ENCODE measurements around the gene MORN1. TPM values are rescaled to one million over a fixed set of nuclear protein-coding genes. Genes with fewer than 3 reads are reported as not detected.

The MORN1 gene
- total and polyA plus RNA-seq, 2 experiments from 2014 or later: 4.8 to 11.1 TPM

DNA sequence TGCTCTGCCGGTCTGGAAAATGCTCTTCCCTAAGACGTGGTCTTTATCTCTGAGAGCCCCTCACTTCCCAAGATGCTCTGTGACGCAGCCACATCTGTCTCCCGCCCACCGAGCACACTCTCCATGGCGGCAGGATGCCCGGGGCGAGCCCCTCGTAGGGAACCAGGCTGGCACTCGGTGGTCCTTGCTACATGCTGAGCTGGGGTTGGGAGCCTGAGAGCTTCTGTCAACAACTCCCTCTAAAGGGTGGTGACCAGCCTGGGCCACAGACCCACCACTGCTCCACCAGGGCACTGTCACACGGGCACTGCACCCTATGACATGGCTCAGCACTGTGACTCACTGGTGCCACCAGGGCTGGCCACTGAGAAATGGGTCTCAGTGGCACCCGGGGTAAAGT, 18.4 kb upstream of the MORN1 start (continued):
- TF ChIP-seq ZNF462 (CRISPR knock-in tag; IDR thresholded peaks at IDR 0.05) (no peak), ZNF114 (CRISPR knock-in tag; IDR thresholded peaks at IDR 0.05) (no peak), POLR2AphosphoS5 (IDR thresholded peaks at IDR 0.05; ENCODE audit: low read depth) (no peak), STAT1 (IDR thresholded peaks at IDR 0.05; ENCODE audit: unreplicated experiment) (no peak), EZH2 (IDR thresholded peaks at IDR 0.05; ENCODE audit: low read depth, unreplicated experiment) (no peak), ZNF331 (CRISPR knock-in tag; IDR thresholded peaks at IDR 0.05; ENCODE audit: low read depth) (no peak)
- TF ChIP-seq, protein P1, sequence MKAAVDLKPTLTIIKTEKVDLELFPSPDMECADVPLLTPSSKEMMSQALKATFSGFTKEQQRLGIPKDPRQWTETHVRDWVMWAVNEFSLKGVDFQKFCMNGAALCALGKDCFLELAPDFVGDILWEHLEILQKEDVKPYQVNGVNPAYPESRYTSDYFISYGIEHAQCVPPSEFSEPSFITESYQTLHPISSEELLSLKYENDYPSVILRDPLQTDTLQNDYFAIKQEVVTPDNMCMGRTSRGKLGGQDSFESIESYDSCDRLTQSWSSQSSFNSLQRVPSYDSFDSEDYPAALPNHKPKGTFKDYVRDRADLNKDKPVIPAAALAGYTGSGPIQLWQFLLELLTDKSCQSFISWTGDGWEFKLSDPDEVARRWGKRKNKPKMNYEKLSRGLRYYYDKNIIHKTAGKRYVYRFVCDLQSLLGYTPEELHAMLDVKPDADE (IDR thresholded peaks at IDR 0.05): no peak

DNA sequence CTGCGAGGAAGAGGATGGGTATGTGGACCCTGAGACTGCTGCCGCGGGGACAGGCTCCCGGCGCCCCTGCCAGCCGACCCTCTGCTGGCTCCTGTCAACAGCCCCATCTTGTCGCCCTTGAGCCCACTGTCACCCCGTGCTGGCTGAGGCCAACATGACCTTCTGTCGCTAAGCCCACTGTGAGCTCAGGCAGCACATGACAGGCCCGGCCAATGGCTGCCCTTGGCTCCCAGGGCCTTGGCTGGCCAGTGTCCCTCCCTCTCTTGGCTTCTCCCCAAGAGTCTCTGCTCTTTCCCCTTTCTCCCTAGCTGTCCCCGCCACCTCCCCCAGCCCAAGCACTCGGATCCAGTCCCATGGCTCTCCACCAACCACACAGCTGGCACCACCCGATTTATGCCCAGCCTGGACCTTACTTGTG, 17.5 kb upstream of the MORN1 start:
- Mint-ChIP-seq H3K27me3 (ENCODE audit: insufficient read depth, low read depth, poor library complexity) (peaks cover 23% of the 10 kb centered on the region), H3K4me3 (no peak overlapping the region; the same call in 2 of the 3 replicates)
- 0 out of 2 replicates have a peak, but pooled peaks cover 5% of the 10 kb centered on the region for H3K36me3 ChIP-seq (ENCODE audit: insufficient read depth)
- TF ChIP-seq STAT1 (IDR thresholded peaks at IDR 0.05; ENCODE audit: unreplicated experiment) (no peak), REST (IDR thresholded peaks at IDR 0.05; ENCODE audit: unreplicated experiment) (no peak), POLR2AphosphoS5 (IDR thresholded peaks at IDR 0.05; ENCODE audit: low read depth) (no peak), CTCF (conservative IDR thresholded peaks at IDR 0.05; ENCODE audit: low read depth in 2 of 2) (no peak)

More for the DNA sequence above, 17.5 kb upstream of the MORN1 start:
- Mint-ChIP-seq H3K27ac (no peak overlapping the region), H3K4me1 (peaks cover 1% of the 10 kb centered on the region), H3K9me3 (no peaks in the 10 kb centered on the region), H3K36me3 (ENCODE audit: low read depth) (peaks cover 33% of the 10 kb centered on the region; the same call in 2 of the 3 replicates)
- Histone ChIP-seq H3K9me2 (ENCODE audit: insufficient read depth) (no peaks in the 10 kb centered on the region), H3K4me2 (no peak overlapping the region), H3K4me3 (no peak overlapping the region), H2AFZ (no peak overlapping the region), H4K20me1 (replicated peaks; ENCODE audit: insufficient read depth) (no peaks in the 10 kb centered on the region), H3K27ac (ENCODE audit: low read depth) (no peak overlapping the region), H3K27me3 (ENCODE audit: insufficient read depth) (no peaks in the 10 kb centered on the region), H3F3A (replicated peaks; ENCODE audit: low read depth) (peaks cover 6% of the 10 kb centered on the region; the same call in 1 of the 2 replicates), H3K4me1 (ENCODE audit: insufficient read depth) (peaks cover 3% of the 10 kb centered on the region; the same call in 1 of the 2 replicates), H3K79me2 (replicated peaks; ENCODE audit: insufficient read depth) (no peaks in the 10 kb centered on the region)
- DNase-seq (ENCODE audit: low spot score) (no peak), ATAC-seq (no peak)

All from GM23338 (cell line).